ENCODE data around the gene NFKB1.

The NFKB1 gene

DNA sequence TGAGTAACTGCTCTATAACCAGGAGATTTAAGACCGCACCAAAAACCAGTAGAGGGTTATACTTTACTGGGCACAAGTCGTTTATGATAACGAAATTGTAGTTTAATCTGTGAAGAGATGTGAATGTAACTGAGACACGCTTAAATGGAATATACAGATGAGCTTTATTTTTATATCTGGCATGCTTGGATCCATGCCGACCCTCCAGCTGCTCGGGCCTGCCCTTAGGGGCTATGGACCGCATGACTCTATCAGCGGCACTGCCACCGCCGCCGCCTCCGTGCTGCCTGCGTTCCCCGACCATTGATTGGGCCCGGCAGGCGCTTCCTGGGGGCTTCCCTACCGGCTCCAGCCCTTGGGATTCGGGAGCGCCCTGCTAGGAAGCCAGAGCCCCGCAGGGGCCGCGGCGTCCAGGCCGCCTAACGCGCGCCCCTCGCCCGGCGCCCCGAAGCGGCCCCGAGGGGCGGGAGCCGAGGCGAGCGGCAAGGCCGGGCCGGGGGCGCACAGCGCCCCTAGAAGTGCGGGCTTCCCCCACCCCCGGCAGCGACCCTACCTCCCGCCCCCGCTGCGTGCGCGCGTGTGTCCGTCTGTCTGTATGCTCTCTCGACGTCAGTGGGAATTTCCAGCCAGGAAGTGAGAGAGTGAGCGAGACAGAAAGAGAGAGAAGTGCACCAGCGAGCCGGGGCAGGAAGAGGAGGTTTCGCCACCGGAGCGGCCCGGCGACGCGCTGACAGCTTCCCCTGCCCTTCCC lies at the start of gene NFKB1:
Gene NFKB1, plus strand, starts transcription at position 664 of the 751 bp plus-strand sequence. CDS start 24,160 bp downstream, outside the sequence.
- Histone ChIP-seq H3K27me3 (ENCODE audit: control insufficient read depth, insufficient read depth, low read length) (peaks cover 16% of the 10 kb centered on the region; the same call in 1 of the 2 replicates), H3K36me3 (ENCODE audit: control insufficient read depth, insufficient read depth, low read length) (no peaks in the 10 kb centered on the region), H3K4me1 (ENCODE audit: control insufficient read depth, insufficient read depth, low read length) (peaks cover 13% of the 10 kb centered on the region; the same call in 1 of the 2 replicates), H3K9me3 (ENCODE audit: control insufficient read depth, insufficient read depth, low read depth, low read length) (0 out of 2 replicates have a peak, but pooled peaks cover 3% of the 10 kb centered on the region), H3K27ac (ENCODE audit: low read depth, low read length) (no peak within 1 kb of the TSS), H3K4me3 (ENCODE audit: low read depth, low read length) (peak within 1 kb of the TSS; percentile 88), H3K9ac (ENCODE audit: low read length) (peak within 1 kb of the TSS; percentile 76)

DNA sequence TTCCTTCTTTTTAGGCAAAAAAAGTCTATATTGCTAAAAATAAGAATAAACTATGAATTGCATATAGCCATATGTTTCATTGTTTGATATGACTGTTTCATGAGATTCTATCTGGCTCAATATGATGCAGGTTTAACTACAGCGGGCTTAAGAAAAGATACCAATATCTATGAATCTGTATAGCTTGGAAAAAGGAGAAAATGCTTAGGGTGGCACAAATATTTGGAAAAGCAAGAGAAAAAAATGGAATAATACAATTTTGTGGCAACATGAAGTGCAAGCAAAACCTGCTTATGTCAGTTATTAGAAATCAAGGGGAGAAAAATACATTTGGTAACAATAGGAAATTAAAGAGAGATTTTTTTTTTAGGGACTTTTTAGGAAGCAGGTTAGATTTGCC lies 48.3 kb upstream of the NFKB1 start:
- Histone ChIP-seq H3K9ac (ENCODE audit: low read length) (no peak overlapping the region), H3K27me3 (ENCODE audit: control insufficient read depth, insufficient read depth, low read length) (no peaks in the 10 kb centered on the region), H3K4me3 (ENCODE audit: low read depth, low read length) (no peak overlapping the region), H3K4me1 (ENCODE audit: control insufficient read depth, insufficient read depth, low read length) (peaks cover 4% of the 10 kb centered on the region; the same call in 1 of the 2 replicates), H3K36me3 (ENCODE audit: control insufficient read depth, insufficient read depth, low read length) (no peaks in the 10 kb centered on the region), H3K27ac (ENCODE audit: low read depth, low read length) (no peak overlapping the region), H3K9me3 (ENCODE audit: control insufficient read depth, insufficient read depth, low read depth, low read length) (no peaks in the 10 kb centered on the region)

- H3K9me3 ChIP-seq (ENCODE audit: control insufficient read depth, insufficient read depth, low read depth, low read length), result no peaks in the 10 kb centered on the region
- H3K4me3 ChIP-seq (ENCODE audit: low read depth, low read length), result no peak overlapping the region
- H3K36me3 ChIP-seq (ENCODE audit: control insufficient read depth, insufficient read depth, low read length), result no peaks in the 10 kb centered on the region
- no peaks in the 10 kb centered on the region for H3K4me1 ChIP-seq (ENCODE audit: control insufficient read depth, insufficient read depth, low read length)
- no peak overlapping the region for H3K9ac ChIP-seq (ENCODE audit: low read length)
- H3K27ac ChIP-seq (ENCODE audit: low read depth, low read length), result no peak overlapping the region
- H3K27me3 ChIP-seq (ENCODE audit: control insufficient read depth, insufficient read depth, low read length), result no peaks in the 10 kb centered on the region
These were observed 47.3 kb upstream of the NFKB1 start for GRCh38 chr4:102453827-102454226.

GRCh38 chr4:102454268-102454667 lies 46.9 kb upstream of the NFKB1 start:
- Histone ChIP-seq H3K36me3 (ENCODE audit: control insufficient read depth, insufficient read depth, low read length) (no peaks in the 10 kb centered on the region), H3K9me3 (ENCODE audit: control insufficient read depth, insufficient read depth, low read depth, low read length) (no peaks in the 10 kb centered on the region), H3K27me3 (ENCODE audit: control insufficient read depth, insufficient read depth, low read length) (no peaks in the 10 kb centered on the region), H3K27ac (ENCODE audit: low read depth, low read length) (no peak overlapping the region), H3K4me1 (ENCODE audit: control insufficient read depth, insufficient read depth, low read length) (no peaks in the 10 kb centered on the region), H3K9ac (ENCODE audit: low read length) (no peak overlapping the region), H3K4me3 (ENCODE audit: low read depth, low read length) (no peak overlapping the region)

- no peaks in the 10 kb centered on the region for H3K36me3 ChIP-seq (ENCODE audit: control insufficient read depth, insufficient read depth, low read length)
- H3K27ac ChIP-seq (ENCODE audit: low read depth, low read length), result no peak overlapping the region
- H3K9ac ChIP-seq (ENCODE audit: low read length), result no peak overlapping the region
- H3K4me1 ChIP-seq (ENCODE audit: control insufficient read depth, insufficient read depth, low read length), result no peaks in the 10 kb centered on the region
- H3K9me3 ChIP-seq (ENCODE audit: control insufficient read depth, insufficient read depth, low read depth, low read length), result no peaks in the 10 kb centered on the region
- H3K4me3 ChIP-seq (ENCODE audit: low read depth, low read length), result no peak overlapping the region
- no peaks in the 10 kb centered on the region for H3K27me3 ChIP-seq (ENCODE audit: control insufficient read depth, insufficient read depth, low read length)
These were observed 46.0 kb upstream of the NFKB1 start for GRCh38 chr4:102454981-102455685.

- no peaks in the 10 kb centered on the region for H3K36me3 ChIP-seq (ENCODE audit: control insufficient read depth, insufficient read depth, low read length)
- H3K9ac ChIP-seq (ENCODE audit: low read length), result no peak overlapping the region
- no peaks in the 10 kb centered on the region for H3K27me3 ChIP-seq (ENCODE audit: control insufficient read depth, insufficient read depth, low read length)
- no peaks in the 10 kb centered on the region; the same call in 1 of the 2 replicates for H3K9me3 ChIP-seq (ENCODE audit: control insufficient read depth, insufficient read depth, low read depth, low read length)
- H3K27ac ChIP-seq (ENCODE audit: low read depth, low read length), result no peak overlapping the region
- no peaks in the 10 kb centered on the region for H3K4me1 ChIP-seq (ENCODE audit: control insufficient read depth, insufficient read depth, low read length)
- no peak overlapping the region for H3K4me3 ChIP-seq (ENCODE audit: low read depth, low read length)
These were observed 45.4 kb upstream of the NFKB1 start for GRCh38 chr4:102455750-102456149.

GRCh38 chr4:102466298-102466697 lies 34.9 kb upstream of the NFKB1 start:
- no peak overlapping the region for H3K4me3 ChIP-seq (ENCODE audit: low read depth, low read length)
- no peak overlapping the region for H3K9ac ChIP-seq (ENCODE audit: low read length)
- no peak overlapping the region for H3K27ac ChIP-seq (ENCODE audit: low read depth, low read length)

DNA sequence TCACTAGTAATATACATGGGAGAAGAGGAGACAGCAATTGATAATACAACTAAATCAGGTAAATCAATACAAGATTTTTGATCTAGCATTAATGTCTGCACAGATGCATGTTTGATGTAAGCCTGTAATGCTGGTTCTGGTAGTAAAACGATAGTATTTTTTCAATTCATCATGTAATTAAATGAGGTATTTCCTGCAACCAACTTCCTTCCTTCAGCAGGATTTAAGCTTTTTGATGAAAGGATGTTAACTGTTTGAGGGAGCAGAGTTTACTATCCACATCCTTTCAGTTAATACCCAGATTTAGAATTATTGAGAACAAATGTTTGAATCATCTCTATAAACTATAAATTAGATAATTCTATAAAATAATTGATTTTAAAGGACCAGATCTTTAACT lies 31.4 kb upstream of the NFKB1 start:
- Histone ChIP-seq H3K36me3 (ENCODE audit: control insufficient read depth, insufficient read depth, low read length) (no peaks in the 10 kb centered on the region), H3K9ac (ENCODE audit: low read length) (no peak overlapping the region), H3K4me3 (ENCODE audit: low read depth, low read length) (no peak overlapping the region), H3K4me1 (ENCODE audit: control insufficient read depth, insufficient read depth, low read length) (peaks cover 3% of the 10 kb centered on the region; the same call in 1 of the 2 replicates), H3K9me3 (ENCODE audit: control insufficient read depth, insufficient read depth, low read depth, low read length) (no peaks in the 10 kb centered on the region), H3K27ac (ENCODE audit: low read depth, low read length) (no peak overlapping the region), H3K27me3 (ENCODE audit: control insufficient read depth, insufficient read depth, low read length) (no peaks in the 10 kb centered on the region)

More at GRCh38 chr4:102466298-102466697, 34.9 kb upstream of the NFKB1 start:
- H3K9me3 ChIP-seq (ENCODE audit: control insufficient read depth, insufficient read depth, low read depth, low read length), result no peaks in the 10 kb centered on the region
- H3K27me3 ChIP-seq (ENCODE audit: control insufficient read depth, insufficient read depth, low read length), result no peaks in the 10 kb centered on the region
- no peaks in the 10 kb centered on the region for H3K36me3 ChIP-seq (ENCODE audit: control insufficient read depth, insufficient read depth, low read length)
- no peaks in the 10 kb centered on the region for H3K4me1 ChIP-seq (ENCODE audit: control insufficient read depth, insufficient read depth, low read length)

- Histone ChIP-seq H3K4me1 (ENCODE audit: control insufficient read depth, insufficient read depth, low read length) (peaks cover 6% of the 10 kb centered on the region; the same call in 1 of the 2 replicates), H3K9me3 (ENCODE audit: control insufficient read depth, insufficient read depth, low read depth, low read length) (peaks cover 10% of the 10 kb centered on the region; the same call in 1 of the 2 replicates), H3K27ac (ENCODE audit: low read depth, low read length) (no peak overlapping the region), H3K36me3 (ENCODE audit: control insufficient read depth, insufficient read depth, low read length) (no peaks in the 10 kb centered on the region), H3K9ac (ENCODE audit: low read length) (no peak overlapping the region), H3K27me3 (ENCODE audit: control insufficient read depth, insufficient read depth, low read length) (no peaks in the 10 kb centered on the region), H3K4me3 (ENCODE audit: low read depth, low read length) (no peak overlapping the region)
These were observed 28.6 kb upstream of the NFKB1 start for GRCh38 chr4:102472441-102473013.

GRCh38 chr4:102473476-102473875 lies 27.7 kb upstream of the NFKB1 start:
- no peak overlapping the region for H3K4me3 ChIP-seq (ENCODE audit: low read depth, low read length)
- H3K9ac ChIP-seq (ENCODE audit: low read length), result no peak overlapping the region
- peaks cover 12% of the 10 kb centered on the region; the same call in 1 of the 2 replicates for H3K9me3 ChIP-seq (ENCODE audit: control insufficient read depth, insufficient read depth, low read depth, low read length)
- no peak overlapping the region for H3K27ac ChIP-seq (ENCODE audit: low read depth, low read length)
- no peaks in the 10 kb centered on the region for H3K27me3 ChIP-seq (ENCODE audit: control insufficient read depth, insufficient read depth, low read length)
- H3K36me3 ChIP-seq (ENCODE audit: control insufficient read depth, insufficient read depth, low read length), result no peaks in the 10 kb centered on the region
- H3K4me1 ChIP-seq (ENCODE audit: control insufficient read depth, insufficient read depth, low read length), result peaks cover 6% of the 10 kb centered on the region; the same call in 1 of the 2 replicates
